ENCODE measurements around the gene MOB4.
"Not testable (repeated sequence)": the region's sequence is repeated elsewhere in the genome, so short reads cannot be mapped to it uniquely, and the experiment has no call there.

MOB4 gene

DNA sequence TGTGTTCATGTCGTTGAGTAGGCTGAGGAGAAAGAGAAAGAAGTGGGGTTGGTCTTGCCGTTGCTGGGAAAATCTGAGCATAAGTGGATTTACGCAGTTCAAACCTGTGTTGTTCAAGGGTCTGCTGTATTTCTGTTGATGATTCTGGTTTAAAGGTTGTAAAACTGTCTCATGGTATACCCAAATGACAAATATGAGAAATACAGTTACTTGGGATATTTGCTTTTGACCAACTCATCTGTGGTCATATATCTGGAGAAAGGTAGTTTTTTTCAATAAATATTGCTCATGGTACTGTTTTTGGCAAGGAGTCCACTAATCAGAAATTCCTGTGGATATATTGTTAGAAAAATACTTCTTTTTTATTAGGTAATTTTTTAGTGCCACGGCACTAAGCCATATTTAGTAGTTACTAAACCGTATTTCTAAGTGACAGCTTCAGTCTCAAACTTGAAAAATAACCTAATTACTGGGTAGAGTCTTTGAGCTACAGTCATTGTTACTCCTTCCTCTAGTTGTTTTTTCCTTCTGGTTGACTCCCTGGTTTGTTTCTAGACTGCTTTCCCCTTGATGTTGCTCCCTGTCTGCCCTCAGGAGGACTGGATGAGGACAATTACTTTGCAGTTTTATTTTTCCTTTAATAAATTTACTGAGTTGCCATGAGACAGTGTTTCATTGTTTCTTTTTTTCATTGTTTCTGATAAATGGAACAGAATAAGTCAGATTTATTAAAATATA, 31.5 kb downstream of the MOB4 start:
- no peak overlapping the region for H3K27ac ChIP-seq
- TF ChIP-seq, protein P1, sequence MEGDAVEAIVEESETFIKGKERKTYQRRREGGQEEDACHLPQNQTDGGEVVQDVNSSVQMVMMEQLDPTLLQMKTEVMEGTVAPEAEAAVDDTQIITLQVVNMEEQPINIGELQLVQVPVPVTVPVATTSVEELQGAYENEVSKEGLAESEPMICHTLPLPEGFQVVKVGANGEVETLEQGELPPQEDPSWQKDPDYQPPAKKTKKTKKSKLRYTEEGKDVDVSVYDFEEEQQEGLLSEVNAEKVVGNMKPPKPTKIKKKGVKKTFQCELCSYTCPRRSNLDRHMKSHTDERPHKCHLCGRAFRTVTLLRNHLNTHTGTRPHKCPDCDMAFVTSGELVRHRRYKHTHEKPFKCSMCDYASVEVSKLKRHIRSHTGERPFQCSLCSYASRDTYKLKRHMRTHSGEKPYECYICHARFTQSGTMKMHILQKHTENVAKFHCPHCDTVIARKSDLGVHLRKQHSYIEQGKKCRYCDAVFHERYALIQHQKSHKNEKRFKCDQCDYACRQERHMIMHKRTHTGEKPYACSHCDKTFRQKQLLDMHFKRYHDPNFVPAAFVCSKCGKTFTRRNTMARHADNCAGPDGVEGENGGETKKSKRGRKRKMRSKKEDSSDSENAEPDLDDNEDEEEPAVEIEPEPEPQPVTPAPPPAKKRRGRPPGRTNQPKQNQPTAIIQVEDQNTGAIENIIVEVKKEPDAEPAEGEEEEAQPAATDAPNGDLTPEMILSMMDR (IDR thresholded peaks at IDR 0.05): no peak
- no peak for TF ChIP-seq ZFX (IDR thresholded peaks at IDR 0.05; ENCODE audit: borderline replicate concordance)

DNA sequence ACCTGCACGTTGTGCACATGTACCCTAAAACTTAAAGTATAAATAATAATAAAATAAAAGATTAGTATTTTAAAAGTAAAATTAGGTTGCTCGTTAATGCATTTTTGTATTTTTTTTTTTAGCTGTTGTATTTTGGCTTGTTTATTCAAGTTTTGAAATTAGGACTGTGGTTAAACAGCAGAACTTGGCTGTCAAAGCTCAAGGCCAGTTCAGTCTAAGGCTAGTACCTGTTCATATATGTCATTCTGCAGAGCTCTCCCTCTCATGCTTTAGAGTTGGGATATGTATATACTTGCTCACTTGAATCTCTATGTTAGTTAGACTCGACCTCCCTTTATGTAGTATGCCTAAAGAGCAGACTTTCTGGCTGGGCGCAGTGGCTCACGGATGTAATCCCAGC, 32.7 kb downstream of the MOB4 start:
- TF ChIP-seq, protein P1 (IDR thresholded peaks at IDR 0.05): no peak
- TF ChIP-seq ZFX (IDR thresholded peaks at IDR 0.05; ENCODE audit: borderline replicate concordance): no peak
- no peak overlapping the region for H3K27ac ChIP-seq

- not testable (repeated sequence) for H3K27ac ChIP-seq
Observed at GRCh38 chr2:197551260-197551659, 35.4 kb downstream of the MOB4 start.

- no peak overlapping the region for H3K27ac ChIP-seq
- TF ChIP-seq, protein P1 (IDR thresholded peaks at IDR 0.05): no peak
- TF ChIP-seq ZFX (IDR thresholded peaks at IDR 0.05; ENCODE audit: borderline replicate concordance): no peak
Observed at GRCh38 chr2:197555467-197555866, 39.6 kb downstream of the MOB4 start.

GRCh38 chr2:197556456-197556855, 40.6 kb downstream of the MOB4 start:
- TF ChIP-seq, protein P1 (IDR thresholded peaks at IDR 0.05): no peak

GRCh38 chr2:197558393-197558792, 42.5 kb downstream of the MOB4 start:
- TF ChIP-seq, protein P1 (IDR thresholded peaks at IDR 0.05): no peak
- no peak for TF ChIP-seq ZFX (IDR thresholded peaks at IDR 0.05; ENCODE audit: borderline replicate concordance)
- peak overlapping the region; percentile 2; the same call in 1 of the 2 replicates for H3K27ac ChIP-seq

More at GRCh38 chr2:197556456-197556855, 40.6 kb downstream of the MOB4 start:
- H3K27ac ChIP-seq: 0 out of 2 replicates have a peak overlapping the region, but pooled peaks have one; percentile 9

DNA sequence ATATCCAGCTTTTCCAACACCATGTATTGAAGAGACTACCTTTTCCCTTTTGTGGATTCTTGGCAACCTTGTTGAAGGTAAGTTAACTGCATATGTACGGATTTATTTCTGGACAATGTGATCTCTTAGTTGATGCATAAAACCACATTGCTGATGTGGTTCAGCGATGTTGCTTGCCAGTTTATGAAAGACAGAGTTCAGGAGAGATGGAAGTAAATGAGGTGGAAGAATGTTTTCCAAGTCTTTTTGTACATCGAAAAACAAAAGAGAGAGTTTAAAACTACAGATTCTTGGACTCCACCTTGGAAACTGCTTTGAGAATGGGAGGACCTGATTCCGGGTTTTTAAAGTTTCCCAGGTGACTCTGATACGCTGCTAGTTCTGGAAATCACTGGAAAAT, 43.8 kb downstream of the MOB4 start:
- no peak for TF ChIP-seq ZFX (IDR thresholded peaks at IDR 0.05; ENCODE audit: borderline replicate concordance)
- TF ChIP-seq, protein P1 (IDR thresholded peaks at IDR 0.05): no peak
- H3K27ac ChIP-seq: peak overlapping the region; percentile 2; the same call in 1 of the 2 replicates
